Endothelial cell (in vitro differentiated cells): ENCODE data around the gene SYNDIG1L. TPM values are rescaled to one million over a fixed set of nuclear protein-coding genes. Genes with fewer than 3 reads are reported as not detected.

Experiments
- DNase-seq: peaks from one replicate; pipeline ENCODE4 v3.0.0; 2021; ENCODE audit warnings: low spot score
- H3K27ac Mint-ChIP-seq: one replicate; pipeline ENCODE4 v1.8.0; 2021; ENCODE audit warnings: mixed read lengths, inconsistent platforms; ENCODE audit not compliant: unreplicated experiment
- H3K27me3 Mint-ChIP-seq: one replicate; pipeline ENCODE4 v1.8.0; 2021; ENCODE audit warnings: mild to moderate bottlenecking, moderate library complexity, mixed read lengths, inconsistent platforms; ENCODE audit not compliant: unreplicated experiment
- H3K36me3 Mint-ChIP-seq: one replicate; pipeline ENCODE4 v1.8.0; 2021; ENCODE audit warnings: mild to moderate bottlenecking, low read depth, mixed read lengths, inconsistent platforms; ENCODE audit not compliant: unreplicated experiment
- H3K4me1 Mint-ChIP-seq: one replicate; pipeline ENCODE4 v1.8.0; 2021; ENCODE audit warnings: mild to moderate bottlenecking, mixed read lengths, inconsistent platforms; ENCODE audit not compliant: unreplicated experiment
- H3K4me3 Mint-ChIP-seq: one replicate; pipeline ENCODE4 v1.8.0; 2021; ENCODE audit warnings: mild to moderate bottlenecking, mixed read lengths, inconsistent platforms; ENCODE audit not compliant: unreplicated experiment
- H3K9me3 Mint-ChIP-seq: one replicate; pipeline ENCODE4 v1.8.0; 2021; ENCODE audit warnings: mixed read lengths, inconsistent platforms; ENCODE audit not compliant: unreplicated experiment
- CTCF ChIP-seq: fragments of 200-600 bp; sonication (generic); IDR thresholded peaks from one replicate; pipeline ENCODE4 v1.5.0; 2021; ENCODE audit warnings: antibody characterized with exemption; ENCODE audit not compliant: unreplicated experiment
- long read RNA-seq: library from polyadenylated mRNA; unstranded; transcript quantifications from one replicate; pipeline ENCODE4 v2.0.0, GENCODE V29; 2020; ENCODE audit not compliant: unreplicated experiment
- total RNA-seq: library from RNA; stranded (reverse); fragmentation: NEBNext Ultra II Directional; extraction: Animal tissue kit (Norgen Biotek cat#: 25700); gene quantifications from one replicate; pipeline ENCODE4 v1.2.1, GENCODE V29; 2021; ENCODE audit not compliant: unreplicated experiment

SYNDIG1L gene
- 1.1 TPM for total RNA-seq
- long read RNA-seq = 0 reads

- H3K27ac Mint-ChIP-seq = no peak within 1 kb of the TSS
- no peak for DNase-seq
- no peaks in the 10 kb centered on the region for H3K36me3 Mint-ChIP-seq
- peaks cover 11% of the 10 kb centered on the region for H3K27me3 Mint-ChIP-seq
- H3K4me1 Mint-ChIP-seq = peaks cover 21% of the 10 kb centered on the region
- peak within 1 kb of the TSS; percentile 84 for H3K4me3 Mint-ChIP-seq
- TF ChIP-seq CTCF = no peak
- H3K9me3 Mint-ChIP-seq = no peaks in the 10 kb centered on the region
Measured at GRCh38 chr14:74426202-74426582, at the start of gene SYNDIG1L. Gene SYNDIG1L (minus strand): TSS chr14:74426210. CDS start chr14:74409744, 16,466 bp downstream.

DNA sequence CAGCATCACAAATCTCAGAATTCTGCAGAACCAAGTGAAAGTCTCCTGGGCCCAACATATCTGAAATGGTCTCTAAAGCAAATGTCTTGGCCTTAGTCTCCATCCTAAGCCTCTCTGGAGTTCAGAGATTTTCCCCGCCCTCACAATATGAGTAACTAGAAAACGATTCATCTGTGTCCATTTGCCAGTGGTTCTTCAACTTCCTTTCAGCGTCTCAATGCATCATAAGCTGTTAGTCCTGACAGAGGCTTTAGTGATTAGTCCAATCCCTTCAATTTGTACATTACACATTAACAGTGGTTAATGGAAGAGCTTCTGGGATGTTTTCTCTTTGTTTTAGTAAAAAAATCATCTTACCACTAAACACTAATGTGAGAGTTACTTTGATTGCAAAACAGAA lies 49.7 kb upstream of the SYNDIG1L start:
- Mint-ChIP-seq H3K27me3 (no peaks in the 10 kb centered on the region), H3K4me1 (peaks cover 15% of the 10 kb centered on the region), H3K36me3 (peaks cover 29% of the 10 kb centered on the region), H3K4me3 (no peak overlapping the region), H3K27ac (no peak overlapping the region), H3K9me3 (no peaks in the 10 kb centered on the region)
- no peak for DNase-seq
- TF ChIP-seq CTCF = no peak

- Mint-ChIP-seq H3K27ac (no peak overlapping the region), H3K9me3 (no peaks in the 10 kb centered on the region), H3K27me3 (no peaks in the 10 kb centered on the region), H3K4me3 (no peak overlapping the region), H3K4me1 (peaks cover 13% of the 10 kb centered on the region), H3K36me3 (peaks cover 25% of the 10 kb centered on the region)
- TF ChIP-seq CTCF = no peak
- DNase-seq = no peak
Measured at GRCh38 chr14:74474376-74474775, 48.4 kb upstream of the SYNDIG1L start.

DNA sequence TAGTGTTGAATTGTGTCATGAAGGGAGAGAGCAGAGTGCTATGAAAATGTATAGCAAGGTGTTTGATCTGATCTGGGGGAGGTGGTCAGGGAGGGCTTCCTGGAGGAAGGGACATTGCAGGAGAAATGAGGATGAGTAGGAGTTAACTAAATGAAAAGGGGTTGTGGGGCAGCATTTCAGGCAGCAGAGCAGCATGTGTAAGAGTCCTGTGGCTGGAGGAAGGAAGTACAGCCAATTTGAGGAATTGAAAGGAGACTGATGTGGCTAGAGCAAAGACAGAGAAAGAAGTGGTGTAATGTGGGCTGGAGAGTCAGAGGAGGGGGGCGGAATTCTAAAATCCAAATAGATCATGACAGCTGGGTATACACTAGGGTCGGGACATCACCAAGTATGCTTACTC lies 46.6 kb upstream of the SYNDIG1L start:
- Mint-ChIP-seq H3K27me3 (peaks cover 3% of the 10 kb centered on the region), H3K9me3 (no peaks in the 10 kb centered on the region), H3K4me3 (peak overlapping the region; percentile 6), H3K36me3 (peaks cover 30% of the 10 kb centered on the region), H3K4me1 (peaks cover 13% of the 10 kb centered on the region), H3K27ac (no peak overlapping the region)
- no peak for DNase-seq
- TF ChIP-seq CTCF = no peak

- H3K4me1 Mint-ChIP-seq = peaks cover 4% of the 10 kb centered on the region
- no peak overlapping the region for H3K4me3 Mint-ChIP-seq
- no peak for TF ChIP-seq CTCF
- DNase-seq = no peak
- peaks cover 3% of the 10 kb centered on the region for H3K27me3 Mint-ChIP-seq
- no peaks in the 10 kb centered on the region for H3K9me3 Mint-ChIP-seq
- H3K36me3 Mint-ChIP-seq = peaks cover 18% of the 10 kb centered on the region
- no peak overlapping the region for H3K27ac Mint-ChIP-seq
Measured at GRCh38 chr14:74469548-74470518, 43.8 kb upstream of the SYNDIG1L start.
